Measurements from ENCODE around the gene LRFN2.

DNA sequence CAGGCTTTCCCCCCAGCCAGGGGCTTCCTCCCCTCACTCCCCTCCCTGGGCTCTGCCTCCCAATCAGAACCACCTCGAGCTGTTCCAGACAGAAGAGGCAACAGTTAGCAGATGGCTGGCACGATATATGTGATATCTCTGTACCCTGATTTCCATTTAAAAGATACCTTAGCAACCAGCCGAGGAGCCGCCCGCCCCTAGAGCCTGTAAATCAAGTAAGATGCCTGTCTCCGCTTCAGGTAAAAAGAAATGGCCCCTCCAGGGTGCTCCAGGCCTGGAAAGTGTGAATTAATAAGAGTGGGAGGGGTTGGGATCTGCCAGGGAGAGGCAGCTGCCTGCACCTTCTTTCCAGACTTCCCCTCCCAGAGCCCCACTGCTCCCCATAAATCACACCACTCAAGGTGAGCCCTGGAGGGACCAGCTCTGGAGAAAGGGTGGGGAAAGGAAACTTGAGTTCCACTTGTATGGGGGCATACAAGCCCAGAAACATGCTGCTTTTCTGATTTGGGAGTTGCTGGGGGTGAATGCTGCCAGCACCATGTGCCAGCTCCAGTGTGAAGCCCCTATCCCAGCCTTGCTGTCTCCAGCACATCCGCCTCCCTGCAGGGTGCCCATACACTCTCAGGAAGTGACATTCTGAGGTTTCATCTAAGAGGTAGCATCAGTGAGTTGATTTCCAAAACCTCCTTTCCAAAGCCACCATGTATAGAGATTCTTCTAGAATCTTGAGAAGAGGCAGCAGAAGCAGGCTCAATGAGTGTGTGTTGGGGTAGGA lies 148.0 kb downstream of the LRFN2 start:
- TF ChIP-seq YY1 (IDR thresholded peaks at IDR 0.05; ENCODE audit: low read depth) (no peak), POLR2AphosphoS5 (IDR thresholded peaks at IDR 0.05; ENCODE audit: low read depth, low read length) (no peak), EZH2phosphoT487 (IDR thresholded peaks at IDR 0.05; ENCODE audit: borderline replicate concordance, low read depth) (no peak), RCOR1 (IDR thresholded peaks at IDR 0.05; ENCODE audit: low read length) (no peak)
- TF ChIP-seq, protein P1, sequence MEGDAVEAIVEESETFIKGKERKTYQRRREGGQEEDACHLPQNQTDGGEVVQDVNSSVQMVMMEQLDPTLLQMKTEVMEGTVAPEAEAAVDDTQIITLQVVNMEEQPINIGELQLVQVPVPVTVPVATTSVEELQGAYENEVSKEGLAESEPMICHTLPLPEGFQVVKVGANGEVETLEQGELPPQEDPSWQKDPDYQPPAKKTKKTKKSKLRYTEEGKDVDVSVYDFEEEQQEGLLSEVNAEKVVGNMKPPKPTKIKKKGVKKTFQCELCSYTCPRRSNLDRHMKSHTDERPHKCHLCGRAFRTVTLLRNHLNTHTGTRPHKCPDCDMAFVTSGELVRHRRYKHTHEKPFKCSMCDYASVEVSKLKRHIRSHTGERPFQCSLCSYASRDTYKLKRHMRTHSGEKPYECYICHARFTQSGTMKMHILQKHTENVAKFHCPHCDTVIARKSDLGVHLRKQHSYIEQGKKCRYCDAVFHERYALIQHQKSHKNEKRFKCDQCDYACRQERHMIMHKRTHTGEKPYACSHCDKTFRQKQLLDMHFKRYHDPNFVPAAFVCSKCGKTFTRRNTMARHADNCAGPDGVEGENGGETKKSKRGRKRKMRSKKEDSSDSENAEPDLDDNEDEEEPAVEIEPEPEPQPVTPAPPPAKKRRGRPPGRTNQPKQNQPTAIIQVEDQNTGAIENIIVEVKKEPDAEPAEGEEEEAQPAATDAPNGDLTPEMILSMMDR (IDR thresholded peaks at IDR 0.05) = no peak
- TF ChIP-seq, protein P2, sequence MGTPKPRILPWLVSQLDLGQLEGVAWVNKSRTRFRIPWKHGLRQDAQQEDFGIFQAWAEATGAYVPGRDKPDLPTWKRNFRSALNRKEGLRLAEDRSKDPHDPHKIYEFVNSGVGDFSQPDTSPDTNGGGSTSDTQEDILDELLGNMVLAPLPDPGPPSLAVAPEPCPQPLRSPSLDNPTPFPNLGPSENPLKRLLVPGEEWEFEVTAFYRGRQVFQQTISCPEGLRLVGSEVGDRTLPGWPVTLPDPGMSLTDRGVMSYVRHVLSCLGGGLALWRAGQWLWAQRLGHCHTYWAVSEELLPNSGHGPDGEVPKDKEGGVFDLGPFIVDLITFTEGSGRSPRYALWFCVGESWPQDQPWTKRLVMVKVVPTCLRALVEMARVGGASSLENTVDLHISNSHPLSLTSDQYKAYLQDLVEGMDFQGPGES (IDR thresholded peaks at IDR 0.05; ENCODE audit: low read depth, low read length) = no peak
- TF ChIP-seq, protein P3, sequence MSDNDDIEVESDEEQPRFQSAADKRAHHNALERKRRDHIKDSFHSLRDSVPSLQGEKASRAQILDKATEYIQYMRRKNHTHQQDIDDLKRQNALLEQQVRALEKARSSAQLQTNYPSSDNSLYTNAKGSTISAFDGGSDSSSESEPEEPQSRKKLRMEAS (IDR thresholded peaks at IDR 0.05; ENCODE audit: low read depth) = no peak
- TF ChIP-seq, protein P4, sequence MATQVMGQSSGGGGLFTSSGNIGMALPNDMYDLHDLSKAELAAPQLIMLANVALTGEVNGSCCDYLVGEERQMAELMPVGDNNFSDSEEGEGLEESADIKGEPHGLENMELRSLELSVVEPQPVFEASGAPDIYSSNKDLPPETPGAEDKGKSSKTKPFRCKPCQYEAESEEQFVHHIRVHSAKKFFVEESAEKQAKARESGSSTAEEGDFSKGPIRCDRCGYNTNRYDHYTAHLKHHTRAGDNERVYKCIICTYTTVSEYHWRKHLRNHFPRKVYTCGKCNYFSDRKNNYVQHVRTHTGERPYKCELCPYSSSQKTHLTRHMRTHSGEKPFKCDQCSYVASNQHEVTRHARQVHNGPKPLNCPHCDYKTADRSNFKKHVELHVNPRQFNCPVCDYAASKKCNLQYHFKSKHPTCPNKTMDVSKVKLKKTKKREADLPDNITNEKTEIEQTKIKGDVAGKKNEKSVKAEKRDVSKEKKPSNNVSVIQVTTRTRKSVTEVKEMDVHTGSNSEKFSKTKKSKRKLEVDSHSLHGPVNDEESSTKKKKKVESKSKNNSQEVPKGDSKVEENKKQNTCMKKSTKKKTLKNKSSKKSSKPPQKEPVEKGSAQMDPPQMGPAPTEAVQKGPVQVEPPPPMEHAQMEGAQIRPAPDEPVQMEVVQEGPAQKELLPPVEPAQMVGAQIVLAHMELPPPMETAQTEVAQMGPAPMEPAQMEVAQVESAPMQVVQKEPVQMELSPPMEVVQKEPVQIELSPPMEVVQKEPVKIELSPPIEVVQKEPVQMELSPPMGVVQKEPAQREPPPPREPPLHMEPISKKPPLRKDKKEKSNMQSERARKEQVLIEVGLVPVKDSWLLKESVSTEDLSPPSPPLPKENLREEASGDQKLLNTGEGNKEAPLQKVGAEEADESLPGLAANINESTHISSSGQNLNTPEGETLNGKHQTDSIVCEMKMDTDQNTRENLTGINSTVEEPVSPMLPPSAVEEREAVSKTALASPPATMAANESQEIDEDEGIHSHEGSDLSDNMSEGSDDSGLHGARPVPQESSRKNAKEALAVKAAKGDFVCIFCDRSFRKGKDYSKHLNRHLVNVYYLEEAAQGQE (IDR thresholded peaks at IDR 0.05; ENCODE audit: low read depth, low read length) = no peak
